Stimulated activated effector memory CD8-positive, alpha-beta T cell treated with anti-CD3 and anti-CD28 coated beads, Interleukin-12 subunit alpha, Interleukin-12 subunit beta, amount 100 ng/mL, for 72 hours (primary cell): Measurements from ENCODE around the gene KCNMA1.

Source experiments
- ATAC-seq: fragments of 150-1000 bp; cut with Tn5 transposase; 2 replicates; pipeline ENCODE4 v1.10.0; 2021
- DNase-seq, 2 donors: peaks; one replicate each; pipeline ENCODE4 v3.0.0; 2021 to 2022; ENCODE audit warnings: low spot score in 2 of 2
- H3K27ac Mint-ChIP-seq: one replicate; pipeline ENCODE4 v1.8.0; 2022; ENCODE audit warnings: mild to moderate bottlenecking, mixed read lengths
- H3K36me3 Mint-ChIP-seq: one replicate; pipeline ENCODE4 v1.8.0; 2022; ENCODE audit warnings: mild to moderate bottlenecking, mixed read lengths
- H3K4me1 Mint-ChIP-seq: one replicate; pipeline ENCODE4 v1.8.0; 2022; ENCODE audit warnings: mixed read lengths
- H3K4me3 Mint-ChIP-seq: one replicate; pipeline ENCODE4 v1.8.0; 2022; ENCODE audit warnings: mild to moderate bottlenecking, mixed read lengths
- H3K9me3 Mint-ChIP-seq: one replicate; pipeline ENCODE4 v1.8.0; 2022; ENCODE audit warnings: mixed read lengths

The KCNMA1 gene

DNA sequence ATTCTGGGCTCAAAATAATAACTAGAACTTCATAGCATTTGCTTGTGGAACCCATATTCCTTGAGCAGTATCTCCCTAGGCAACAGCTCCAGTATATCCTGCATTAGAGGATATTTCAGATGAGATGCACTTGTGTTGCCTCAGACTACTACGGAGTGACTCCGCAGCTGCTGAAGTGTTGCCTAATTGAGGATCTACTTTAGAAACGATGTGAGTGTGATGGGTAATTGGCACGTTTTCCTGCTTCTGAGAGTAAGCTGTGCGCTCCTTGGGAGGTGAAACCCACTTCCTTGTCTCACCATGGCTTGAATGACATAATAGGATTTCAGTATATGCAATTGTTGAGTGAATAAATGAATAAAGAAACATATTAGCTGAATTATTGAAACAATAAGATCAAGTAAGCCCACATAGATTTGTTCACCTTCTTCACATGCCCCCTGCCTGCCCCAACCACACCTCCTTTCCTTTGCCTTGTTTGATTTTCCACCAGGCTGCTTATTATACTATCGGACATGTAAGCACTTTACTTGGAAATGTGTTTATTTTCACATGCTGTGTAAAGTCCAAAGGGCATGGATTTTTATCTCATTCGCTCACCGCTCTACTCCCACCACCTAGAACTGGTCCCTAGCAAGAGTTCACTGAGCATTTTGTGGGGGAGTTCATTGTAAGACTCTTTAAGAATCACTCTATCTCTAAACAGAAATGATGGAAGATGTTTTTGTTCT is 303.8 kb downstream of the KCNMA1 start:
- Mint-ChIP-seq H3K27ac (no peak overlapping the region), H3K36me3 (no peaks in the 10 kb centered on the region), H3K4me3 (no peak overlapping the region), H3K9me3 (no peaks in the 10 kb centered on the region), H3K4me1 (no peaks in the 10 kb centered on the region)
- ATAC-seq (no peak), DNase-seq (no peak)

DNA sequence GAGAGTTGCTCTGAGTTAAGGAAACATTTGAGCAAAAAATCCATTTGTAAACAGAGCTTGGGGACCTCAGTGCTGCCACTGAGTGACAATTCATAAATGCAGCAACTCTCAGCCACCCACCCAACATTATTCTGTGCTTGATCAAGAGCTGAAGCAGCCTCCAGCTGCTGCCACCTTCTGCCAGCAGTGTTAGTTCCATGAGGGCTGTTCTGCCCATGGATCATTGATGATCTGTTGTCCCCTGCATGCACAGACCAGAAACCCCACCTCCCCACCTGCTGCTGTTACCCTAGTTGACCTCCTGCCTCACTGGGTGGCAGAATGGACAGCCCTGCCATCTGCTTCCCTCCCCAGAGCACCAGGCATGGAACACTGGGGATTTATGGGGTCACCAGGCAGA is 305.4 kb downstream of the KCNMA1 start:
- Mint-ChIP-seq H3K36me3 (no peaks in the 10 kb centered on the region), H3K27ac (no peak overlapping the region), H3K9me3 (no peaks in the 10 kb centered on the region), H3K4me1 (no peaks in the 10 kb centered on the region), H3K4me3 (no peak overlapping the region)
- DNase-seq (no peak), ATAC-seq (no peak)

DNA sequence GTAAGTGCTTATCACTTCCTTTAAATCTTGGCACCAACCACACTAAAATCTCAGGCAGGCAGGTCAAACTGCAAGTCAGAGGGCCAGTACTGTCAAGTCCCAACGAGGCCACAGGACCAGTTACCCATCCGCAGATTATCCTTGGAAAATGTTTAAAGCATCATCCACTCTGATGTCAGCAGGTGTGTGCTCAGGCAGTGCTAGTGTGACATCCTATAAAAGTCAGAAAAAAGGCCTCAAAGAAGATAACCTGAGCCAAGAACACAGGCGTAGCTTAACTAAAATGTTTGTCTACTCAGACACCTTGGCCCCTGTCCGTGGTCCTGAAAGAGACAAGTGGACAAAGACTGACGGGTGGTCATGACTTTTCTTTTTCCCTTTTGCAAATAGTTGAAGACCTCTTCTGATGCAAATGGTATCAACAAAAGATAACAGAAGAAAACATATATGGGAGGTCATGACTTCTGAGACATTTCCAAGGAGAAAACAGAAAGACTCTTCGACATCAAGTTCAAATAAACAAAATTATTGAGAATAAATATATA is 309.3 kb downstream of the KCNMA1 start:
- no peak overlapping the region for H3K4me3 Mint-ChIP-seq
- H3K4me1 Mint-ChIP-seq, result no peaks in the 10 kb centered on the region
- peak in 1 of 2 donors; percentile 3 for DNase-seq
- no peak for ATAC-seq
- H3K9me3 Mint-ChIP-seq, result no peaks in the 10 kb centered on the region
- no peak overlapping the region for H3K27ac Mint-ChIP-seq
- no peaks in the 10 kb centered on the region for H3K36me3 Mint-ChIP-seq

DNA sequence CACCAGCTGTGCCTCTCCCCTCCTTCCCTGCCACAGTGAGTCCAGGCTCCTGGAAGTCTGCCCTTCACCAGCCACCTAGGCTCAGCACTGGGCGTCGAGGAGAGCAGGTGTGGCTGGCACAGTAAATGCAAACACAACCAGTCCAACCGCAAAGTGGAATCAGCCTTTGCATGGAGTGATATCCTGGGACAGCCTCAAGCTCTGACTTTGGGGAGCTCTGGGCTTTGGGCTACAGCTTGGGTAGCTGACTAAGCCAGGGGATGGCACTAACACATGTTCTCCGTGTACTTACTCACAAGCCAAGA is 312.4 kb downstream of the KCNMA1 start:
- H3K27ac Mint-ChIP-seq, result no peak overlapping the region
- H3K36me3 Mint-ChIP-seq, result no peaks in the 10 kb centered on the region
- no peak overlapping the region for H3K4me3 Mint-ChIP-seq
- ATAC-seq, result no peak
- no peaks in the 10 kb centered on the region for H3K9me3 Mint-ChIP-seq
- DNase-seq, result no peak
- no peaks in the 10 kb centered on the region for H3K4me1 Mint-ChIP-seq

DNA sequence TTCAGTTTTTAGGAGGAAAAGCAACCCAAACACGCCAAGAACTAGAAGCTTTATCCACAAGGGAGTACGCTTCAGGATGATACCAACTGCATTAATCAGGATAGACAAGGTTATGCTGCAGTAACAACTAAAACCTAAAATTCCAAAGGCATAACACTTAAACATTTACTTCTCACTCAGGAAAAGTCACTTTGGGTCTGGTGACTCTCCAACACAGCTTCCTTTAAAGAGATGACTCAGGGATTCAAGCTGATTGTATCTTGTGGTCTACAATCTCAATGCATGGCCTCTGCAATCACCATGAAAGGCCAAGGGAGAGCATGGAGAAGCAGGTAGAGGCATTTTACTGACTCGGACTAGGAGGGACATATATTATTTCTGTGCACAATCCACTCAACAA is 315.8 kb downstream of the KCNMA1 start:
- Mint-ChIP-seq H3K4me1 (no peaks in the 10 kb centered on the region), H3K27ac (no peak overlapping the region), H3K4me3 (no peak overlapping the region), H3K9me3 (no peaks in the 10 kb centered on the region), H3K36me3 (no peaks in the 10 kb centered on the region)
- DNase-seq (no peak), ATAC-seq (no peak)

DNA sequence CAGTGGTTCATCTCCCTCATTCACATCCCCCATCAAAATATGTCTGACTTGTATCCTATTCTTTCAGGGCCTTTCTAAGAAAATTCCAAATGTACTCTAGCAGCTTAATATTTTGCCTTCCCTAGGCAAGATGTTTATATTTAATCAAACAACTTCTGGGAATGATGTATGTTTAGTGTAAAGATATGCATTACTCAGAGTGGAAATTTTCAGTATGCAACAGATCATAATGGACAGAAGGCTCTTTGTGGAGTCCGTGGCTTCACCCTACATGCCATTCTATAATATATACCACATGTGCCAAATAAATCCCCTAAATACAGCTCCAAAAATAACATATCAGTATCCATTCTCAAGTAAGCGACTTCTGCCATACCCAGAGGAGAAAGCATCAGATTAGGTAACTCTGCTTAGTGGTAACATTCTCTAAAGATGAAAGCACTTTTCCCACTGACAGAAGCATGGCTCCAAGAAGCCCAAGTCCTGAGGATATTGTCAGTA is 316.6 kb downstream of the KCNMA1 start:
- no peaks in the 10 kb centered on the region for H3K4me1 Mint-ChIP-seq
- ATAC-seq (no peak), DNase-seq (no peak)
- no peak overlapping the region for H3K27ac Mint-ChIP-seq
- H3K36me3 Mint-ChIP-seq, result no peaks in the 10 kb centered on the region
- no peak overlapping the region for H3K4me3 Mint-ChIP-seq
- H3K9me3 Mint-ChIP-seq, result no peaks in the 10 kb centered on the region

DNA sequence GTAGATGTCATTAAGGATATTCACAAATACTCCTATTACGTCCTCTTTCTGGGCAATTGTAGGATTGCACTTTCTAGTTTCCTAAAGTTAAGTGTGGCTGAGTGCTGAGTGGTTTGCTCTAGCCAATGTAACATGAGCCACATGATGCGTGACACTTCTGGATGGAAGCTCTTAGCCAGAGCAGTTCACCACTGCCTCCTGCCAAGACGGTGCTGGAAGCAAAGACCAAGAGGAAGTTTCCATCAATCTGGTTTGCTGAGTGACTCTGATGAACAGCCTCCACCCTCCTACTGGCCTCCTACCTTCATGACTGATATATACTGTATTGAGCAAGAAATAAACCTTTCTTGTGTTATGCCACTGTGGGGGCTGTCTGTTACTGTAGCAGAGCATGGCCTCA is 318.1 kb downstream of the KCNMA1 start:
- Mint-ChIP-seq H3K9me3 (no peaks in the 10 kb centered on the region), H3K27ac (no peak overlapping the region), H3K4me3 (no peak overlapping the region), H3K36me3 (no peaks in the 10 kb centered on the region), H3K4me1 (no peaks in the 10 kb centered on the region)
- DNase-seq (no peak), ATAC-seq (no peak)

DNA sequence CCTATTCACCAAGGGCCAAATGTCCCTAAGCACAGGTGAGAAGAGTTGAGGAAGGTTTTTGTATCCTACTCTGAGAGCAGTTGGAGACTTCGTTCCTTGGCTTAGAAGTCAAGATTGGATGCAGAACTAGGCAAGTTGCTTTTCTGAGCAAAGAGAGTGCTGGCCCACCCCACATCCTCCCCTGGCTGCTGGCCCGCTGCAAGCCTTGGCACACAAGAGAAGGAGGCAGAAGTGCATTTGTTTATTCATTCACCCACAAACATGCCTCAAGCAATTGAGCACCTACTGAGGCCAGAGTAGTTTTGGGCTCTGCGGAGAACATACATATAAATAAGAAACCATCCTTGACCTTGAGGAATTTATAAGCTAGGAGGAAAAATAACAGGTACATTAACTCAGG is 318.9 kb downstream of the KCNMA1 start:
- Mint-ChIP-seq H3K4me3 (no peak overlapping the region), H3K4me1 (no peaks in the 10 kb centered on the region), H3K36me3 (no peaks in the 10 kb centered on the region), H3K9me3 (no peaks in the 10 kb centered on the region), H3K27ac (no peak overlapping the region)
- ATAC-seq (no peak), DNase-seq (no peak)

DNA sequence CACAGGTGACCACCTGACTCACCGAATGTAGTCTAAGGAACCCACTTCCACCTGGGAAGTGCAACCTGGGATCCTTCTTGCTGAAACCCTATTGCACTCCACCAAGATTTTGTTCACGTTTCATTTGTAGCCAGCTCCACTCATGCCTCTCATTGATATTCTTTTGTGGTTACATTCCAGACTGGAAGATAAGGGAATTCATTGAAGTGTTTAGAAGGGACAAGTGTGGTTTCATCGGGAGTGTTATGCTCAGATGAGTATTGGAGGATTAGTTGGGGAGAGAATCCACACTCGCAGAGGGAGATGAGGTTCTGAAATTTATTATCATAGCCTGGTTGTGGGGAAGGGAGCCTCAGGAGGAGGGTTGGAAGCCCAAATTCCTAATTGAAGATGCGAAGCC is 320.4 kb downstream of the KCNMA1 start:
- Mint-ChIP-seq H3K9me3 (no peaks in the 10 kb centered on the region), H3K4me1 (no peaks in the 10 kb centered on the region), H3K36me3 (no peaks in the 10 kb centered on the region), H3K4me3 (no peak overlapping the region), H3K27ac (no peak overlapping the region)
- DNase-seq, result no peak
- ATAC-seq, result no peak

DNA sequence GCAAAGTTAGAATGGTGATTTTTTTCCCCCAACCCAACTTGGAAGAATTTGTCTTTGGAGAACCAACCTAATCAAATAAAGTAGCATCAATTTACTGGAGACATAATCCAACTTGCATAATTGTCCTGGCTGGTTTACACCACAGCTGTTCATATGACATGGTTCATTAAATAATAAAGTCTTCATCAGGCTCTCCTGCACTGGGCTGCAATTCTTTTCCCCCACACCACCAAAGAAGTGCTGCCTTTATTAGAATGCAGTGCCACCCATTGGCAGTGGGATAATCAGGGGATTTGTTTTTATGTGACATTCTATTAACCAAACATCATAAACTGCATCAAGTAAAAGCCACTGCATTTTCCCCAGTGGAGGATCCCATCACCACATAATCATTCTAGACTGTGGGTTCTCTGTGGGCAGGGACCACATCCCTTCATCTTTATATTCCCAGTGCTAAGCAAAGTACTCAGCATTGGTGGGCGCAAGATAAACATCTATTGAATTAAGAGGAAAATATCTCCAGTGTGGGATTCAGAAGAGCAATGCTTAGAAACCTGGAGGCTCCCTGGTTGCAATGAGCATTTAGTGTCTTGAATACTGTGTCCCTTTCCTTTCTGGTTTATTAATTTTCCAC is 322.0 kb downstream of the KCNMA1 start:
- H3K4me3 Mint-ChIP-seq, result no peak overlapping the region
- no peaks in the 10 kb centered on the region for H3K4me1 Mint-ChIP-seq
- no peaks in the 10 kb centered on the region for H3K36me3 Mint-ChIP-seq
- DNase-seq (no peak), ATAC-seq (no peak)
- H3K9me3 Mint-ChIP-seq, result no peaks in the 10 kb centered on the region
- no peak overlapping the region for H3K27ac Mint-ChIP-seq

DNA sequence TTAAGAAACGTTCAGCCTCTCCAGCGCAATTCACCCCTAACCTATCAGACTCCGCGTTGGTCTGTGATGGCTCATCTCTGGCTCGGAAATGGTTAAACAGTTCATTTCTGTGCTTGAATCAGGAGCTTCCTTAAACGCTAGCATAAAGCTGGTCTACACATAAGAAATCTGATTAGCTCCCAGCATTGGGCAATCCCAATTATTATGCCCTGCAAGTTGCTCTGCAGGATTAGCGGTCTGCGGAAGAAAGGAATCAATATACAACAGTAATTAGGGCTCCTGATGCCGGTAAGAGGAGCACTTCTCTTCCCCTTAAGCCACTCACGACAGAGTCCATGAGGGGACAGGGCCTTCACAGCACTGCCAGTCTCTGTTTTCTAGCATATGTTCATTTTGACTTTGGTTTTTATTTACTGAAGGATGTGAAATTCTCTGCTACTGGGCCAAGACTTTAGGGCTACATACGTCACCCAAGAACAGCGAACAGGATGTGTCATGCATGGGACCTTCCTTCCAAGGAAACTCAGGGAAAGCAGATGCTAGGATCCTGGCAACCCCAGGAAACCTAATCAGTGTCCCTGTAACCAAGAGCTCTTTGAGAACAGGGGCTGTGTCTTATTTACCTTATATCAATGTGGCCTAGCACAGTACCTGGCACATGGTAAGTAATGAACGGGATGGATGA is 324.4 kb downstream of the KCNMA1 start:
- H3K4me1 Mint-ChIP-seq, result no peaks in the 10 kb centered on the region

DNA sequence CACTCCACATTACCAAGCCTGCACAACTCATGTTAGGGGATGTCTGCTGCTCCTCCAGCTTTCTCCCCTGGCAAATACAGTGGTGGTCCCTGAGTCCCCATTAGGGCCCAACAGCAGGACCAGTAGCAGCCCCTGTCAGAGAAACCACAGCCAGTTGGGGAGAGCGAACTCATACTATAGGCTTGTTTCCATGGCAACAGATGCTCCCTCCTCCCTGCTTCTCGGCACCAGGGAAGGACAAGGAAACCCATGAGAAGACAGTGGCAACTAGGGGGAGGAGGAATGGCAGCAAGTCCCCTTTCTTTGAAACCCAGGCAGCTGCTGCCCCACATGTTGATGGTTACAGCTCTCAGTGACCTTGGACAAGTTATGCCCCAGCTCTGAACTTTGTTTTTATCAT is 326.4 kb downstream of the KCNMA1 start:
- Mint-ChIP-seq H3K9me3 (no peaks in the 10 kb centered on the region), H3K27ac (no peak overlapping the region), H3K4me3 (no peak overlapping the region), H3K4me1 (no peaks in the 10 kb centered on the region), H3K36me3 (no peaks in the 10 kb centered on the region)
- DNase-seq, result no peak
- no peak for ATAC-seq

More for the DNA sequence above, 324.4 kb downstream of the KCNMA1 start:
- Mint-ChIP-seq H3K4me3 (no peak overlapping the region), H3K27ac (no peak overlapping the region), H3K36me3 (no peaks in the 10 kb centered on the region), H3K9me3 (no peaks in the 10 kb centered on the region)
- no peak for DNase-seq
- no peak for ATAC-seq

DNA sequence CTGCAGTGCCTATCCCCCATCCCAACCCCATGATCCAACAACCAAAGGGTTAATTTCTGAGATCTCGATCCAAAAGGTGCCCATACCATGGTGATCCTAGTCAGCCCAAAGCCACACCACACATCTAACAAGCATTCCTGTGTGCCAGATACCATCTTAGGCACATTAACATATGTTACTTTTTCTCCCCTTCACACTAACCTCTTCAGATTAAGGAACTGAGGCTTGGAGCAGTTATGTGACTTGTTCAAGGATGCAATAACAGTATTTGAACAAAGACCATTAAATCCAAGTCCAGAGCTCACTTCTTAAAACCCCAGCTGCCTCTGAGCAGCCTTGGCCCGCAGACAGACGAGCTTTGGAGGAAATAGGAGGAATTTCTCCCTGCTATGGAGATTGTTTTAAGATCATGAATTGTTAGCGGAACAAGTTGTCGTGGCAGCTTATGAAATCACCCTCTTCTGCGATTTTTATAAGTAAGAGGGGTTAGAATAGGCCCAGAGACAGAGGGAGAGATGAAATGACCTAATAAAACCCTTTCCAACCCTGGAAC is 327.2 kb downstream of the KCNMA1 start:
- Mint-ChIP-seq H3K9me3 (no peaks in the 10 kb centered on the region), H3K4me3 (no peak overlapping the region), H3K27ac (no peak overlapping the region)

DNA sequence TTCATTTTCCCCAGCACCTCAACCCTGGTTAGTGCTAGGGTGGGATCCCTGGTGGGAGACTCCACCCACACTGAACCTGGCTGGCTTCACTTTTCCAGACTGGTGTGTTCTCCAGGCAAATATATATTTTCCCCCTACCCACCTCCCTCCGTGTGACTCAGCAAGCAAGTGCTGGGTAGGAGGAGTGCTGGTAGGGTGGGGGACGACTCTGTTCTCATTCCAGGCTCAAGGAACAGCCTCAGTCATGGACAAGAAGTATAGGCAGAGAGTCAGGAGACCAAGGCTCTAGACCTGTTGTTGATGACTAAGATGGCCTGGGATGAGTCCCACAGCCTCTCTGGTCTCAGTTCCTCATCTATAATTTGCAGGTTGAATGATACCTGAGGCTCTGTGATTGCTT is 328.1 kb downstream of the KCNMA1 start:
- Mint-ChIP-seq H3K36me3 (no peaks in the 10 kb centered on the region), H3K4me1 (no peaks in the 10 kb centered on the region), H3K27ac (no peak overlapping the region), H3K4me3 (no peak overlapping the region), H3K9me3 (no peaks in the 10 kb centered on the region)
- no peak for ATAC-seq
- no peak for DNase-seq

More for the DNA sequence above, 327.2 kb downstream of the KCNMA1 start:
- Mint-ChIP-seq H3K36me3 (no peaks in the 10 kb centered on the region), H3K4me1 (no peaks in the 10 kb centered on the region)
- DNase-seq (no peak), ATAC-seq (no peak)

DNA sequence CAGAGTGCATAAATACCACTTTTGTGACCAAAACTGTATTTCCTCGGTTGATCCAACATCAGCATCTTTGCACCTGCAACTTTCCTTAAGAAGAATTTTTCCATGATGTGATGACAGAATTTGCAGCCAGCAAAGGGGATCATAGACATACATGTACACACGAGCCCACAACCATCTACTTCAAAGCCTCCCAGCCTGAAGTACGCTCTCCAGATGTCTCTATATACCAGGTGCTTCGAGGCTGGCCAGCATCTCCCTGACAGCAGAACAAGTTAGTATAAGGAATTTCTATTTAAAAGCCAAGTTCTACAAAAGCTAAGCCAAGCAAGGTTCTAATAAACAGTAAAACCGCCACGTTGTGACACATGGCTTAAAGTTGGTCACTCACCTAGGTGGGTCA is 328.5 kb downstream of the KCNMA1 start:
- Mint-ChIP-seq H3K27ac (no peak overlapping the region), H3K4me1 (no peaks in the 10 kb centered on the region), H3K36me3 (no peaks in the 10 kb centered on the region), H3K9me3 (no peaks in the 10 kb centered on the region), H3K4me3 (no peak overlapping the region)
- no peak for DNase-seq
- no peak for ATAC-seq
